GM04503 (cell line): ENCODE measurements around the gene NPFFR1.
"Not testable (repeated sequence)": the region's sequence is repeated elsewhere in the genome, so short reads cannot be mapped to it uniquely, and the experiment has no call there.

Experiments
- DNase-seq: peaks from one replicate; pipeline ENCODE4 v3.0.0-alpha.2; 2012; ENCODE audit warnings: low read depth

The NPFFR1 gene

DNA sequence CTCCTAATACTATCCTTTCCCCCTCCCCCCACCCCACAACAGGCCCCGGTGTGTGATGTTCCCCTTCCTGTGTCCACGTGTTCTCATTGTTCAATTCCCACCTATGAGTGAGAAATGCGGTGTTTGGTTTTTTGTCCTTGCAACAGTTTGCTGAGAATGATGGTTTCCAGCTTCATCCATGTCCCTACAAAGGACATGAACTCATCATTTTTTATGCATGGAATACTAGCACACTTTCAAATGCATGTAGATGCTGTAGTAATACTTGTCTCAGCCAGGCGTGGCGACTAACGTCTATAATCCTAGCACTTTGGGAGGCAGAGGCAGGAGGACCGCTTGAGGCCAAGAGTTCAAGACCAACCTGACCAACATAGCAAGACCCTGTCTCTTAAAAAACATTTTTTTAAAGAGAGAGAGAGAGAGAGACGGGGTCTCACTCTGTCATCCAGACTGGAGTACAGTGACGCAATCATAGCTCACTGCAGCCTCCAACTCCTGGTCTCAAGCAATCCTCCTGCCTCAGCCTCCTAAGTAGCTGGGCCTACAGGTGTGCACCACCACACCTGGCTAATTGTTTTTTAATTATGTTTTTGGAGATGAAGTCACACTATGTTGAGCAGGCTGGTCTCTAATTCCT, 60.9 kb downstream of the NPFFR1 start:
- not testable (repeated sequence) for DNase-seq

DNA sequence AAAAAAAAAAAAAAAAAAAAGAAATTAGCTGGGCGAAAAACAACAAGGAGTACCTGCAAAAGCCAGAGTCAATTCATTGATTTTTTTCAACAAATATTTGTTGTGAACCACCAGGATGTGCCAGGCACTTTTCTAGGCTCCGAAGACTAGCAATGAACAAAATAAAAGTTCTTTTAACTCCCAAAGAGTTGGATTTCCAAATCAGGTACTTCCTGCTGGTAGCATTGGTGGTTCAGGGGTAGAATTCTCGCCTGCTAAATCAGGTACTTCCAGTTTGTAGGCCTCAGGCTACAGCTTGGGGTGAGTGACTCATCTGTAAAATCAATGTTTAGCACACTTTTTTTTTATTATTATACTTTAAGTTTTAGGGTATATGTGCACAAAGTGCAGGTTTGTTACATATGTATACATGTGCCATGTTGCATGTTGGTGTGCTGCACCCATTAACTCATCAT, 61.4 kb downstream of the NPFFR1 start:
- no peak for DNase-seq

DNA sequence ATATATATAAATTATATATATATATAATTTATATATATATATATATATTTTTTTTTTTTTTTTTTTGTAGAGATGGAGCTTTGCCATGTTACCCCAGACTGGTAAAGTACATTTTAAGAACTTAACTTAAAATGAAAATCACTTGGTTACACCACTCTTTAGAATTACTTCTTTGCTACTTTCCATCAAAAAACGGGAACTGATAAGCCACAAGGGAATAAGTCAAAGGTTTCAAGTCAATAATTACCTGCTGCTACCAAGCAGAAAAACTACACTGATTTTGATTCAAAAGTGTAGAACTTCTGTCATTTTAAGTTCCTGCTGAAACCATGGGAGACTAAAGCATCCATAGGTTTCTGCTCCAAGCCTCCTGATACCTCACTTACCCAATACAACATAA, 62.8 kb downstream of the NPFFR1 start:
- no peak for DNase-seq

DNA sequence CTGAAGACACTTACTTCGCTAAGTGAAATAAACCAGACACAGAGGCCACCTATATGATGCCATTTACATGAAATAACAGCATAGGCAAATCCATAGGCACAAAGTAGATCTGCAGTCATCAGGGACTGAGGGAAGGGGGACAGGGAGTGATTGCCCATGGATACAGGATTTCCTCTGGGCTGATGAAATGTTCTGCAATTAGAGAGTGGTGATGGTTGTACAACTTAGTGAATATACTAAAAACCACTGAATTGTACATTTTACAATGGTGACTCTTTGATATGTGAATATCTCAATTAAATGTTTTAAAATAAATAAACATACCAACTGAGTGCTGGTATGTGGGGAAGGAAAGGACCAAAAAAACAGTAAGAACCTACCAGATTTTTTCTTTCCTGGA, 70.9 kb downstream of the NPFFR1 start:
- no peak for DNase-seq

DNA sequence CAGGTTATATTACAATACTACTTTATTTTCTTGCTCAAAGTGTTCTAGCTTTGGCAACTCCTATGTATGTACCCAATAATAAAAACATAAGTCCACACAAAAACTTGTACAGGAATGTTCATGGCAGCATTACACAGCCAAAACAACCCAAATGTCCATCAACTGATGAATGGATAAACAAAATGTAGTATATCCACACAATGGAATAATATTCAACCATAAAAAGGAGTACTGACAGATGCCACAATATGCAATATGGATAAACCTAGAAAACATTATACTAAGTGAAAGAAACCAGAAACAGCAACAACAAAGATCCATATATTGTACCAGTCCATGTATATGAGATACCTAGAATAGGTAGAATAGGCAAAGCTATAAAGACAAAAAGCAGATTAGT, 71.5 kb downstream of the NPFFR1 start:
- DNase-seq, result no peak

DNA sequence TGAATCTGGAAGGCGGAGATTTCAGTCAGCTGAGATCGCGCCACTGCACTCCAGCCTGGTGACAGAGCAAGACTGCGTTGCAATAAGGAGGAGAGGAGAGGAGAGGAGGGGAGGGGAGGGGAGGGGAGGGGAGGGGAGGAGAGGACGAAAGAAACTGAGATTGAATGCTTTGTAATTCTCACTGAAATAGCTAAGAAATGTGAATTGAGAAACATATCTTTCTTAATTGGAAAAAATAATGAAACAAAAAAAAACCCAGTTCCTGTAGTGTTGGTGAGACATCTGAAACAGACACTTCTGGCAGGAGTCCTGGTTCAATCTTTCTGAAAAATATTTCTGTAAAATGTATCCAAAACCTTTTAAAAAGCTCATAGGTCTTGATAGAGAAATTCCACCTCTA, 77.0 kb downstream of the NPFFR1 start:
- no peak for DNase-seq

DNA sequence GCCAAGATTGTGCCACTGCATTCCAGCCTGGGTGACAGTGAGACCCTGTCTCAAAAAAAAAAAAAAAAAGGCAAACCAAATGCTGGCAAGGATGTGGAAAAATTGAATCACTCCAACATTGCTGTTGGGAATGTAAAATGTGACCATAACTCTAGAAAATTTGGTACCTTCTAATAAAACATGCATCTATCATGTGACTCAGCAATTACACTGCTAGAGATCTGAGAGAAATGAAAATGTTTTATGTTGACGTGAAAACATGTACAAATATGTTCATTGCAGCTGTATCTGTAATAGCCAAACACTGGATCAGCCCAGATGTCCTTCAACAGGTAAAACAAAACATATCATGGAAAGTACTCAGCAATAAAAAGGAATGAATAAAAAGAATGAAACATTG, 82.7 kb downstream of the NPFFR1 start:
- no peak for DNase-seq

DNA sequence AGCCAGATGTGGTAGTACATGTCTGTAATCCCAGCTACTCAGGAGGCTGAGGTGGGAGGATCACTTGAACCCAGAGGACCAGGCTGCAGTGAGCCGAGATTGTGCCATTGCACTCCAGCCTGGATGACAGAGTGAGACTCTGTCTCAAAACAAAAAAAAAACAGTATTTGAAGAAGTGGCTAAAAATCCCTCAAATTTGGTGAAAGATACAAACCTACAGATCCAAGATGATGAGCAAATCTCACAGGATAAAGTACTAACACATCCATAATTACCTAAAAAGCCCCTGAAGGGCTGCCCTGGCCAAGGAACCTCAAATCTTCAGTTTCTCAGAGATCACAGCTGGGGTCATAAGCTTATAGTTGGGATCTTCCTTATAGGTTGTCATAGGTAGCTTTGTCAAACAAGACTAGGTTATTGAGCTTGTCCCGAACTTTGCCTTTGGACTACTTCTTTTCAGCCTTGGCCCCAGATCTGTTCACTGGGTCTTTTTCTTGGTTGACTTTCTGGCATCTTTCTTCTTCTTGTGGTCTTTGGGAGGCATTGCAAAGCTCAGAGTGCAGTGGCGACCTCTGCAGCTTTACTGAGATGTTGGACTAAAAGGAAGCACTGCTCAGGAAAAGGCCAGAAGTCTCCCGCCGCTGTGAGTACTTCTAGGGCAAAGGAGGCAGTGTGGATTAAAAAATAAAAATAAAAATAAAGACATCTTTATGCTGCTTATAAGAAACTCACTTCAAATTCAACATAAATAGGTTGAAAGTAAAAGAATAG, 84.9 kb downstream of the NPFFR1 start:
- no peak for DNase-seq
